Measurements from ENCODE around the gene ATXN2.
A peak's percentile ranks its signal among the peaks of the same experiment; 100 is the strongest.
"Not testable (repeated sequence)": the region's sequence is repeated elsewhere in the genome, so short reads cannot be mapped to it uniquely, and the experiment has no call there.

Gene ATXN2

DNA sequence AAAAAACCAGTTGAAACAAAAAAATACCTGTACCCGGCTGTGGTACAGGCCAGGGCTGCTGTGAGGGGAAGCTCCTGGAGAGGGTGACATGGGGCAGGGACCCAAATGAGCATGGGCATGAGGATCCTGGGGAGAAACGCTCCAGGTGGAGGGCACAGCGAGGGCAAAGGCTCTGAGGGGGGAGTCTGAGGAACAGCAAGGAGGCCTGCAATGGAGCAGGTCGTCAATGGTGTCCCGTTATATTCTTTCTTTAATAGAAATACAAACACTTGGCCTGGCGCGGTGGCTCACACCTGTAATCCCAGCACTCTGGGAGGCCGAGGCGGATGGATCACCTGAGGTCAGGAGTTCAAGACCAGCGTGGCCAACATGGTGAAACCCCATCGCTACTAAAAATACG is 1.9 kb upstream of the ATXN2 start:
- not testable (repeated sequence) for DNase-seq (ENCODE audit: low read depth in 2 of 2)

GRCh38 chr12:111600205-111600642 is 1.1 kb upstream of the ATXN2 start:
- DNase-seq (ENCODE audit: low read depth in 2 of 2): no peak

GRCh38 chr12:111599453-111600204 is 514 bp upstream of the ATXN2 start:
- peak; percentile 77 to 89 for DNase-seq (ENCODE audit: low read depth in 2 of 2)

GRCh38 chr12:111597831-111598636 is 1.1 kb downstream of the ATXN2 start:
- DNase-seq (ENCODE audit: low read depth in 2 of 2): peak in 1 of 2 donors; percentile 25

GRCh38 chr12:111596985-111597830 is 1.9 kb downstream of the ATXN2 start:
- peak in 1 of 2 donors; percentile 1 for DNase-seq (ENCODE audit: low read depth in 2 of 2)

- not testable (repeated sequence) for DNase-seq (ENCODE audit: low read depth in 2 of 2)
Observed at GRCh38 chr12:111595341-111595835, 3.7 kb downstream of the ATXN2 start.

- DNase-seq (ENCODE audit: low read depth in 2 of 2): not testable (repeated sequence)
Observed at GRCh38 chr12:111591399-111592010, 7.6 kb downstream of the ATXN2 start.

DNA sequence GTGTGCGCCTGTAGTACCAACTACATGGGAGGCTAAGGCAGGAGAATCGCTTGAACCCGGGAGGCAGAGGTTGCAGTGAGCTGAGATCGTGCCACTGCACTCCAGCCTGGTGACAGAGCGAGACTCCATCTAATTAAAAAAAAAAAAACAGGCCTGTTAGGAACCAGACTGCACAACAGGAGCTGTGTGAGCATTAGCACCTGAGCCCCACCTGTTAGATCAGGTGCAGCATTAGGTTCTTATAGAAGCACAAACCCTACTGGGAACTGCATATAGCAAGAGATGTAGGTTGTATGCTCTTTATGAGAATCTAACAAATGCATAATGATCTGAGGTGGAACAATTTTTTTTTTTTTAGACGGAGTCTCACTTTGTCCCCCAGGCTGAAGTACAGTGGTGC is 8.6 kb downstream of the ATXN2 start:
- DNase-seq (ENCODE audit: low read depth in 2 of 2): no peak

DNA sequence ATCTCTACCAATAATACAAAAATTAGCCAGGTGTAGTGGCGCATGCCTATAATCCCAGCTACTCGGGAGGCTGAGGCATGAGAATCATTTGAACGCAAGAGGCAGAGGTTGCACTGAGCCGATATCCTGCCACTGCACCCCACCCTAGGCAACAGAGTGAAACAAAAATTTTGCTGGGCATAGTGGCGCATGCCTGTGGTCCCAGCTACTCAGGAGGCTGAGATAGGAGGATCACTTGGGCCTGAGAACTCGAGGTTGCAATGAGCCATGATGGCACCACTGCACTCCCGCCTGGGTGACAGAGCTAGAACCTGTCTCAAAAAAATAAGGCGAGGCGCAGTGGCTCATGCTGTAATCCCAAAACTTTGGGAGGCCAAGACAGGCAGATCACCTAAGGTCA is 9.5 kb downstream of the ATXN2 start:
- no peak for DNase-seq (ENCODE audit: low read depth in 2 of 2)

DNA sequence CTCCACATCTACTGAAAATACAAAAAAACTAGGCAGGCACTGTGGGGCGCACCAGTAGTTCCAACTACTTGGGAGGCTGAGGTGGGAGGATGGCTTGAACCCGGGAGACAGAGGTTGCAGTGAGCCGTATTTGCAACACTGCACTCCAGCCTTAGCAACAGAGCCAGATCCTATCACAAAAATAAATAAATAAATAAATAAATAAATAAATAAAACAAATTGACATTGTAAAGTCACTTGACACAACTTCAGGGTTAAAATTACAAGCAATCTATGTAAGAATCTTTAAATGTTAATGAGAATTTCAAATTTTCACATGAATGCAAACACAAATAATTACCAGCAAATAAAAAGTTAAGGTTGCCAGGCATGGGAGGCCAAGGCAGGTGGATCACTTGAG is 11.1 kb downstream of the ATXN2 start:
- no peak for DNase-seq (ENCODE audit: low read depth in 2 of 2)

GRCh38 chr12:111586986-111587385 is 12.1 kb downstream of the ATXN2 start:
- no peak for DNase-seq (ENCODE audit: low read depth in 2 of 2)

GRCh38 chr12:111585690-111586089 is 13.4 kb downstream of the ATXN2 start:
- no peak for DNase-seq (ENCODE audit: low read depth in 2 of 2)

- DNase-seq (ENCODE audit: low read depth in 2 of 2): no peak
Observed at GRCh38 chr12:111584959-111585358, 14.2 kb downstream of the ATXN2 start.

- DNase-seq (ENCODE audit: low read depth in 2 of 2): not testable (repeated sequence)
Observed at GRCh38 chr12:111583506-111583905, 15.6 kb downstream of the ATXN2 start.

GRCh38 chr12:111582133-111582747 is 16.9 kb downstream of the ATXN2 start:
- no peak for DNase-seq (ENCODE audit: low read depth in 2 of 2)

DNA sequence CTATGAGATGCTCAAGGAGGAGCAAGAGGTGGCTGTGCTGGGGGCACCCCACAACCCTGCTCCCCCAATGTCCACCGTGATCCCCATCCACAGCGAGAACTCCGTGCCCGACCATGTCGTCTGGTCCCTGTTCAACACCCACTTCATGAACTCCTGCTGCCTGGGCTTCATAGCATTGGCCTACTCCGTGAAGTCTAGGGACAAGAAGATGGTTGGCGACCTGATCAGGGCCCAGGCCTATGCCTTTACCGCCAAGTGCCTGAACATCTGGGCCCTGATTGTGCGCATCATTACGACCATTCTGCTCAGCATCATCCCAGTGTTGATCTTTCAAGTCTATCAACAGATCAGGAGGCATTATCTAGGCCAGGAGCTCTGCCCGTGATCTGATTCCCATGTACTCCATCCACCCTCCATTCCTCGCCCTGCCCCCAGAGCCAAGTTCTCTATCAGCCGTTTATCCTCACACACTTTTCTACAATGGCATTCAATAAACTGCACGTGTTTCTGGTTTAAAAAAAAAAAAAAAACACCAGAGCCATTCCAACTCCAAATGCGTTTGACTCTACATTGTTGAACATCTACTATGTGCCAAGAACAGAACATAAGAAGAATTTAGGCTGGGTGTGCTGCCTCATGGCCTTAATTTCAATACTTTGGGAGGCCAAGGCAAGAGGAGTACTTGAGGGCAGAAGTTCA is 17.5 kb downstream of the ATXN2 start:
- DNase-seq (ENCODE audit: low read depth in 2 of 2): no peak

GRCh38 chr12:111580737-111581136 is 18.4 kb downstream of the ATXN2 start:
- DNase-seq (ENCODE audit: low read depth in 2 of 2): no peak

DNA sequence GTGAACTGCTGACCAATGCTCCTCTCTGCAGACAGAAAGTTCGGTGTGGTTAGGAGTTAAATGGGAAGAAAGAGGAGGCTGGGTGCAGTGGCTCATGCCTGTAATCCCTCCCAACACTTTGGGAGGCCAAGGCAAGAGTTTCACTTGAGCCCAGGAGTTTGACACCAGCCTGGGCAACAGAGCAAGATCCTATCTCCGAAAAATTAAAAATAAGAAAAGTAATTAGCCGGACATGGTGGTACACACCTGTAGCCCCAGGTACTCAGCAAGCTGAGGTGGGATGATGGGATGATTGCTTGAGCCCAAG is 19.0 kb downstream of the ATXN2 start:
- no peak for DNase-seq (ENCODE audit: low read depth in 2 of 2)

DNA sequence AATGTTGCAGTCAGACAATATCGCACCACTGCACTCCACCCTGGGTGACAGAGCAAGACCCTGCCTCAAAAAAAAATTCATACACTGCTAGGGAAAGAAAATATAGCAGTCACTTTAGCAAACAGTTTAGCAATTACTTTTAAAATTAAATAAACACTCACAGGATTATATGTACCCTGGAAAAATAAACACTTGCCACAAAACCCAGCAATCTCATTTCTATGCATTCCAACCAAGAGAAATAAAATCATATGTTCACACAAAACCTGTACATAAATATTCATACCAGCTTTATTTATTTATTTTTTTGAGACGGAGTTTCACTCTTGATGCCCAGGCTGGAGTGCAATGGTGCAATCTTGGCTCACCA is 20.2 kb downstream of the ATXN2 start:
- DNase-seq (ENCODE audit: low read depth in 2 of 2): no peak

DNA sequence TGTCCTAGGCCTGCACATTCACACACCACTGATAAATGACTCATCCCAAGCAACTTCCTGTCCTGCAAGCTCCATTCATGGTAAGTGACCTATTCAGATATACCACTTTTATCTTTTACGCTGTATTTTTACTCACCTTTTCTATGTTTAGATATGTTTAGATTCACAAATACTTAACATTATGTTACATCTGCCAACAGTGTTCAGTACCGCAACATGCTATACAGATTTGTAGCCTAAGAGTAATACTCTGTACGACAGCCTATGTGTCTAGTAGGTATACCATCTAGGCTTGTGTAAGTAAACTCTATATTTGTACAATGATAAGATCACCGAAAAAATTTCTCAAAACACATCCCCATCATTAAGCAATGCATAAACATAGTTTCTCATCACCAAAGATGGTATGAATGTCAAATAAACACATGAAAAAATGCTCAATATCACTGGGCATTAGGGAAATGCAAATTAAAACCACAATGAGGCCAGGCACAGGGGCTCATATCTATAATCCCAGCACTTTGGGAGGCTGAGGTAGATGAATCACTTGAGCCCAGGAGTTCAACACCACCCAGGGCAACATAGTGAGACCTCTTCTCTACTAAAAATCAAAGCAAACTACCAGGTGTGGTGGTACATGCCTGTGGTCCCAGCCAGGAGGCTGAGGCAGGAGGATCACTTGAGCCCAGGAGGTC is 20.7 kb downstream of the ATXN2 start:
- DNase-seq (ENCODE audit: low read depth in 2 of 2): no peak

All from stimulated activated CD4-positive, alpha-beta T cell treated with anti-CD3 and anti-CD28 coated beads, Interleukin-4, amount 100 ng/mL, for 48 hours (primary cell).